ENCODE results near the gene ACTG2. TPM values are rescaled to one million over a fixed set of nuclear protein-coding genes. Genes with fewer than 3 reads are reported as not detected.
"Not testable (repeated sequence)": the region's sequence is repeated elsewhere in the genome, so short reads cannot be mapped to it uniquely, and the experiment has no call there.

Gene ACTG2
- total and polyA plus RNA-seq, 2 donors (not counting 1 experiment from before 2014, with no cell fraction given), result 4.1 to 600 TPM

GRCh38 chr2:73868204-73868978 is 24.4 kb upstream of the ACTG2 start:
- H3K27me3 ChIP-seq (ENCODE audit: control insufficient read depth, insufficient read depth, low read length), result no peaks in the 10 kb centered on the region
- peaks cover 5% of the 10 kb centered on the region for H3K36me3 ChIP-seq (ENCODE audit: control insufficient read depth, insufficient read depth, low read length)
- H3K9ac ChIP-seq (ENCODE audit: insufficient read depth, low read length), result no peak overlapping the region
- peaks cover 6% of the 10 kb centered on the region for H3K4me1 ChIP-seq (ENCODE audit: control insufficient read depth, extremely low read depth, insufficient read depth, low read length)
- no peaks in the 10 kb centered on the region for H4K20me1 ChIP-seq (ENCODE audit: control insufficient read depth, extremely low read depth, insufficient read depth, low read length)
- no peaks in the 10 kb centered on the region for H3K79me2 ChIP-seq (ENCODE audit: control insufficient read depth, insufficient read depth, low read length)
- no peak for DNase-seq (ENCODE audit: low read depth in 2 of 2)
- H3K4me2 ChIP-seq (ENCODE audit: extremely low read depth, insufficient read depth, low read length), result no peak overlapping the region
- TF ChIP-seq EZH2 (IDR thresholded peaks at IDR 0.05; ENCODE audit: low read length, missing control alignments), result no peak
- no peak for TF ChIP-seq CTCF (conservative IDR thresholded peaks at IDR 0.05 in 1 of 2, IDR thresholded peaks at IDR 0.05 in 1 of 2; ENCODE audit: low read depth in 1 of 2, low read length in 2 of 2)
- H3K27ac ChIP-seq (ENCODE audit: insufficient read depth, low read length), result no peak overlapping the region
- H2AFZ ChIP-seq (ENCODE audit: low read length), result no peak overlapping the region
- no peak overlapping the region for H3K4me3 ChIP-seq (replicated peaks in 1 of 4; ENCODE audit: control extremely low read depth in 1 of 4, insufficient read depth in 1 of 4, low read depth in 3 of 4, low read length in 4 of 4)
- H3K9me3 ChIP-seq (ENCODE audit: control insufficient read depth, insufficient read depth, low read depth, low read length), result no peaks in the 10 kb centered on the region

GRCh38 chr2:73870084-73870483 is 22.7 kb upstream of the ACTG2 start:
- H3K9me3 ChIP-seq (ENCODE audit: control insufficient read depth, insufficient read depth, low read depth, low read length), result no peaks in the 10 kb centered on the region
- no peak overlapping the region for H3K27ac ChIP-seq (ENCODE audit: insufficient read depth, low read length)
- H3K4me3 ChIP-seq (replicated peaks in 1 of 4; ENCODE audit: control extremely low read depth in 1 of 4, insufficient read depth in 1 of 4, low read depth in 3 of 4, low read length in 4 of 4), result no peak overlapping the region
- H2AFZ ChIP-seq (ENCODE audit: low read length), result no peak overlapping the region
- DNase-seq (ENCODE audit: low read depth in 2 of 2), result peak; percentile 97 to 99
- peaks cover 6% of the 10 kb centered on the region for H3K4me1 ChIP-seq (ENCODE audit: control insufficient read depth, extremely low read depth, insufficient read depth, low read length)
- no peaks in the 10 kb centered on the region for H4K20me1 ChIP-seq (ENCODE audit: control insufficient read depth, extremely low read depth, insufficient read depth, low read length)
- no peak for TF ChIP-seq EZH2 (IDR thresholded peaks at IDR 0.05; ENCODE audit: low read length, missing control alignments)
- no peak for TF ChIP-seq CTCF (conservative IDR thresholded peaks at IDR 0.05 in 1 of 2, IDR thresholded peaks at IDR 0.05 in 1 of 2; ENCODE audit: low read depth in 1 of 2, low read length in 2 of 2)
- H3K4me2 ChIP-seq (ENCODE audit: extremely low read depth, insufficient read depth, low read length), result peak overlapping the region; percentile 48
- H3K36me3 ChIP-seq (ENCODE audit: control insufficient read depth, insufficient read depth, low read length), result peaks cover 2% of the 10 kb centered on the region
- H3K79me2 ChIP-seq (ENCODE audit: control insufficient read depth, insufficient read depth, low read length), result no peaks in the 10 kb centered on the region
- H3K9ac ChIP-seq (ENCODE audit: insufficient read depth, low read length), result no peak overlapping the region
- H3K27me3 ChIP-seq (ENCODE audit: control insufficient read depth, insufficient read depth, low read length), result no peaks in the 10 kb centered on the region

- no peak overlapping the region for H3K4me3 ChIP-seq (replicated peaks in 1 of 4; ENCODE audit: control extremely low read depth in 1 of 4, insufficient read depth in 1 of 4, low read depth in 3 of 4, low read length in 4 of 4)
- no peaks in the 10 kb centered on the region for H3K9me3 ChIP-seq (ENCODE audit: control insufficient read depth, insufficient read depth, low read depth, low read length)
- no peak overlapping the region for H3K27ac ChIP-seq (ENCODE audit: insufficient read depth, low read length)
- no peaks in the 10 kb centered on the region for H4K20me1 ChIP-seq (ENCODE audit: control insufficient read depth, extremely low read depth, insufficient read depth, low read length)
- no peaks in the 10 kb centered on the region for H3K36me3 ChIP-seq (ENCODE audit: control insufficient read depth, insufficient read depth, low read length)
- no peaks in the 10 kb centered on the region for H3K27me3 ChIP-seq (ENCODE audit: control insufficient read depth, insufficient read depth, low read length)
- no peaks in the 10 kb centered on the region for H3K4me1 ChIP-seq (ENCODE audit: control insufficient read depth, extremely low read depth, insufficient read depth, low read length)
- no peak overlapping the region for H3K9ac ChIP-seq (ENCODE audit: insufficient read depth, low read length)
- TF ChIP-seq CTCF (conservative IDR thresholded peaks at IDR 0.05 in 1 of 2, IDR thresholded peaks at IDR 0.05 in 1 of 2; ENCODE audit: low read depth in 1 of 2, low read length in 2 of 2) (no peak), EZH2 (IDR thresholded peaks at IDR 0.05; ENCODE audit: low read length, missing control alignments) (no peak)
- H3K4me2 ChIP-seq (ENCODE audit: extremely low read depth, insufficient read depth, low read length), result no peak overlapping the region
- no peak overlapping the region for H2AFZ ChIP-seq (ENCODE audit: low read length)
- no peaks in the 10 kb centered on the region for H3K79me2 ChIP-seq (ENCODE audit: control insufficient read depth, insufficient read depth, low read length)
- DNase-seq (ENCODE audit: low read depth in 2 of 2), result no peak
Observed at GRCh38 chr2:73877071-73877802, 15.6 kb upstream of the ACTG2 start.

GRCh38 chr2:73877984-73878383 is 14.8 kb upstream of the ACTG2 start:
- H3K9ac ChIP-seq (ENCODE audit: insufficient read depth, low read length); H3K79me2 ChIP-seq (ENCODE audit: control insufficient read depth, insufficient read depth, low read length); H4K20me1 ChIP-seq (ENCODE audit: control insufficient read depth, extremely low read depth, insufficient read depth, low read length); H3K4me2 ChIP-seq (ENCODE audit: extremely low read depth, insufficient read depth, low read length); H3K36me3 ChIP-seq (ENCODE audit: control insufficient read depth, insufficient read depth, low read length); H3K27me3 ChIP-seq (ENCODE audit: control insufficient read depth, insufficient read depth, low read length); H3K9me3 ChIP-seq (ENCODE audit: control insufficient read depth, insufficient read depth, low read depth, low read length); H3K4me1 ChIP-seq (ENCODE audit: control insufficient read depth, extremely low read depth, insufficient read depth, low read length); H3K27ac ChIP-seq (ENCODE audit: insufficient read depth, low read length); H2AFZ ChIP-seq (ENCODE audit: low read length); H3K4me3 ChIP-seq (replicated peaks in 1 of 4; ENCODE audit: control extremely low read depth in 1 of 4, insufficient read depth in 1 of 4, low read depth in 3 of 4, low read length in 4 of 4); DNase-seq (ENCODE audit: low read depth in 2 of 2): not testable (repeated sequence)
